Kidney epithelial cell (primary cell): ENCODE measurements around the gene KRTAP6-3. TPM values are rescaled to one million over a fixed set of nuclear protein-coding genes. Genes with fewer than 3 reads are reported as not detected.

Source experiments
- DNase-seq: peaks from one replicate; pipeline ENCODE4 v3.0.0-alpha.2; 2010; ENCODE audit warnings: low read depth
- H3K27me3 ChIP-seq: 2 replicates; pipeline ENCODE4 v1.6.0; 2011; ENCODE audit warnings: low read length; ENCODE audit not compliant: control insufficient read depth, insufficient read depth
- H3K36me3 ChIP-seq: 2 replicates; pipeline ENCODE4 v1.5.1; 2011; ENCODE audit warnings: low read length; ENCODE audit not compliant: control insufficient read depth, insufficient read depth
- H3K4me3 ChIP-seq: 2 replicates; pipeline ENCODE4 v1.5.1; 2011; ENCODE audit warnings: low read depth, mild to moderate bottlenecking, control low read depth, low read length
- CTCF ChIP-seq: IDR thresholded peaks from 2 replicates; pipeline ENCODE4 v1.5.1; 2011; ENCODE audit warnings: mild to moderate bottlenecking, moderate library complexity, low read length, control low read depth, inconsistent platforms; ENCODE audit not compliant: insufficient read depth, poor library complexity, severe bottlenecking
- total RNA-seq: library from RNA; depleted of rRNA; stranded (reverse); fragments of >200 nt; gene quantifications from 2 replicates; pipeline ENCODE4 v1.2.3, GENCODE V29; 2015

Gene KRTAP6-3
- total RNA-seq = not detected in 2 replicates

GRCh38 chr21:30592140-30592539, at the start of gene KRTAP6-3:
Gene KRTAP6-3, plus strand, starts transcription at chr21:30592440. Its CDS starts 6 bp downstream, at chr21:30592446.
- TF ChIP-seq CTCF = no peak
- Histone ChIP-seq H3K36me3 (no peaks in the 10 kb centered on the region), H3K27me3 (no peaks in the 10 kb centered on the region), H3K4me3 (no peak within 1 kb of the TSS)
- no peak for DNase-seq

- TF ChIP-seq CTCF = no peak
Measured at GRCh38 chr21:30552782-30553181, 39.5 kb upstream of the KRTAP6-3 start.

GRCh38 chr21:30555095-30555494, 37.1 kb upstream of the KRTAP6-3 start:
- H3K27me3 ChIP-seq = no peaks in the 10 kb centered on the region
- no peak overlapping the region for H3K4me3 ChIP-seq
- no peak for DNase-seq
- TF ChIP-seq CTCF = no peak
- no peaks in the 10 kb centered on the region for H3K36me3 ChIP-seq

More at GRCh38 chr21:30552782-30553181, 39.5 kb upstream of the KRTAP6-3 start:
- Histone ChIP-seq H3K27me3 (no peaks in the 10 kb centered on the region), H3K4me3 (no peak overlapping the region), H3K36me3 (no peaks in the 10 kb centered on the region)
- DNase-seq = no peak

- TF ChIP-seq CTCF = no peak
- Histone ChIP-seq H3K4me3 (no peak within 1 kb of the TSS), H3K36me3 (no peaks in the 10 kb centered on the region), H3K27me3 (no peaks in the 10 kb centered on the region)
- DNase-seq = no peak
Measured at GRCh38 chr21:30561264-30561895, 30.9 kb upstream of the KRTAP6-3 start, which contains the start of gene KRTAP19-7. Gene KRTAP19-7, minus strand, starts transcription at chr21:30561314. Its CDS starts 25 bp downstream, at chr21:30561289.

- Histone ChIP-seq H3K4me3 (no peak overlapping the region), H3K27me3 (no peaks in the 10 kb centered on the region), H3K36me3 (no peaks in the 10 kb centered on the region)
- DNase-seq = no peak
- no peak for TF ChIP-seq CTCF
Measured at GRCh38 chr21:30561957-30562356, 30.3 kb upstream of the KRTAP6-3 start.

GRCh38 chr21:30563072-30563471, 29.2 kb upstream of the KRTAP6-3 start:
- Histone ChIP-seq H3K36me3 (no peaks in the 10 kb centered on the region), H3K4me3 (no peak overlapping the region), H3K27me3 (no peaks in the 10 kb centered on the region)
- no peak for TF ChIP-seq CTCF
- DNase-seq = no peak
